Lower leg skin (tissue), 3 donors: ENCODE measurements around the gene PODN.

Source experiments
- POLR2A ChIP-seq, 2 donors: fragments of 450-650 bp; IDR thresholded peaks; one replicate each; pipeline ENCODE4 v1.6.1; 2016 to 2017; ENCODE audit warnings: antibody characterized with exemption in 2 of 2, mild to moderate bottlenecking in 1 of 2, moderate library complexity in 1 of 2
- TF ChIP-seq, protein P1 (sequence below), 3 donors: fragments of 450-650 bp; IDR thresholded peaks; one replicate each; pipeline ENCODE4 v1.5.1; 2016; ENCODE audit warnings: antibody characterized with exemption in 3 of 3, mild to moderate bottlenecking in 3 of 3, moderate library complexity in 2 of 3

DNA sequence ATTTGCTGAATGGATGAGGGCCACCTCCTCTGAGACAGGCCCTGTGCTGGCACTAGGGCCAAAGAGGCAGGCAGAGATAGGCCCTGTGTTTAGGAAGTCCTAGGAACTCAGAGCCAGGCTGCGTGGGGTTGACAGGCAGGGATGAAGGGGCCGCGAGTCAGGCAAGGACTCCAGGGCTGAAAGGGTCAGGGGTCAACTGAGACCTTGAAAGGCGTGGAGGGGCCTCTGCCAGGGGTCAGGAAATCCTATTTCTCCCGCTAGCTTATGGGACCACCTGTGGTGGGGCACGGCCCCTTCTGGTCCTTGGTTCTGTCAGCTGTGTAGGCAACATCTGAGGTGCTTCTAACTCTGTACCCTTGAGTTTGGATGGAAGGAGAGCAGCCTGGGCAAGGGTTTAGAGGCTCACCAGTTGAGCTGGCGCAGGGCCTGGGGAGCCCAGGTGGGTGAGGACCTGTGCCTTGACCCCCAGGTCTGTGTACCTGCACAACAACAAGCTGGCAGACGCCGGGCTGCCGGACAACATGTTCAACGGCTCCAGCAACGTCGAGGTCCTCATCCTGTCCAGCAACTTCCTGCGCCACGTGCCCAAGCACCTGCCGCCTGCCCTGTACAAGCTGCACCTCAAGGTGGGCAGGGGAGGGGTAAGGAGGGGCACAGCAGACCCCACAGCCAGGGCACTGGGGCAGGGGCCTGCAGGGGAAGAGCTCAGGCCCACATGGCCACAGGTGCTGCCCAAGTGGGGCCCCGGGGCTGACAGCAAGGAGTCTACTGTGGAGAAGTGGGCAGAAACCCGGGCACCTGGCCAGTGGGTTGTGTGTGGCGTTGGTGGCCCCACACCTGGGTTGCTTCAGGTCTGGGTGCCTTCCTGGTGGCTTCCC is 14.9 kb downstream of the PODN start:
- TF ChIP-seq, protein P1, sequence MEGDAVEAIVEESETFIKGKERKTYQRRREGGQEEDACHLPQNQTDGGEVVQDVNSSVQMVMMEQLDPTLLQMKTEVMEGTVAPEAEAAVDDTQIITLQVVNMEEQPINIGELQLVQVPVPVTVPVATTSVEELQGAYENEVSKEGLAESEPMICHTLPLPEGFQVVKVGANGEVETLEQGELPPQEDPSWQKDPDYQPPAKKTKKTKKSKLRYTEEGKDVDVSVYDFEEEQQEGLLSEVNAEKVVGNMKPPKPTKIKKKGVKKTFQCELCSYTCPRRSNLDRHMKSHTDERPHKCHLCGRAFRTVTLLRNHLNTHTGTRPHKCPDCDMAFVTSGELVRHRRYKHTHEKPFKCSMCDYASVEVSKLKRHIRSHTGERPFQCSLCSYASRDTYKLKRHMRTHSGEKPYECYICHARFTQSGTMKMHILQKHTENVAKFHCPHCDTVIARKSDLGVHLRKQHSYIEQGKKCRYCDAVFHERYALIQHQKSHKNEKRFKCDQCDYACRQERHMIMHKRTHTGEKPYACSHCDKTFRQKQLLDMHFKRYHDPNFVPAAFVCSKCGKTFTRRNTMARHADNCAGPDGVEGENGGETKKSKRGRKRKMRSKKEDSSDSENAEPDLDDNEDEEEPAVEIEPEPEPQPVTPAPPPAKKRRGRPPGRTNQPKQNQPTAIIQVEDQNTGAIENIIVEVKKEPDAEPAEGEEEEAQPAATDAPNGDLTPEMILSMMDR (IDR thresholded peaks at IDR 0.05) = no peak
- no peak for TF ChIP-seq POLR2A (IDR thresholded peaks at IDR 0.05)
